Measurements from ENCODE around the gene PTGFR.
A peak's percentile ranks its signal among the peaks of the same experiment; 100 is the strongest.

Gene PTGFR, protein sequence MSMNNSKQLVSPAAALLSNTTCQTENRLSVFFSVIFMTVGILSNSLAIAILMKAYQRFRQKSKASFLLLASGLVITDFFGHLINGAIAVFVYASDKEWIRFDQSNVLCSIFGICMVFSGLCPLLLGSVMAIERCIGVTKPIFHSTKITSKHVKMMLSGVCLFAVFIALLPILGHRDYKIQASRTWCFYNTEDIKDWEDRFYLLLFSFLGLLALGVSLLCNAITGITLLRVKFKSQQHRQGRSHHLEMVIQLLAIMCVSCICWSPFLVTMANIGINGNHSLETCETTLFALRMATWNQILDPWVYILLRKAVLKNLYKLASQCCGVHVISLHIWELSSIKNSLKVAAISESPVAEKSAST

DNA sequence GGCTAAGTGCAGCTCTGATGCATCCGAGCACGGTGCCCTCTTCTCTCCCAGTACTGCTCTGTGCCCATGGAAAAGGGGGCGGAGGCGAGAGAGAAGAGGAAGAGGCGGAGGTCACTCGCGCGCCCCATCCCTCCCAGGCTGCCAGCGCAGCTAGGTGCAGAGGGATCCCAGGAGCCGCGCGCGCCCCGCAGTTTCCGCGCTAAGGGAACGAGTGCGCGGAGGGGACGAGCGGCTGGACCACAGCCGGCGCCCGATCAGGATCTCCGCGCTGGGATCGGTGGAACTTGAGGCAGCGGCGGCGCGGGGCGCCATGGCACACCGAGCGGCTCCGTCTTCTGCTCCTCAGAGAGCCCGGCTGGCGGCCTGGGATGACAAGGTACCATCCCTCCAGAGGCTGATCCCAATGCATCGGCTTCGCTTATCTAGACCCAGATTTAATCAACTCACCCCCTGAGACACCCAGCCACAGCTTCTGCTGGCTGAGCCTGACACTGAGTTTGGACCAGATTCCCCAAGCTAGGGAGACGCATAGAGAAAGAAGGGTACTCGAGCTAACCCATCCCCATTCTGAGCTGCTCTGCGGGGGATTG, at the start of gene PTGFR:
TSS of gene PTGFR (plus strand) at position 114 of the 590 bp plus-strand sequence. CDS start 1,770 bp downstream, outside the sequence.
- DNase-seq (ENCODE audit: low spot score) = no peak

DNA sequence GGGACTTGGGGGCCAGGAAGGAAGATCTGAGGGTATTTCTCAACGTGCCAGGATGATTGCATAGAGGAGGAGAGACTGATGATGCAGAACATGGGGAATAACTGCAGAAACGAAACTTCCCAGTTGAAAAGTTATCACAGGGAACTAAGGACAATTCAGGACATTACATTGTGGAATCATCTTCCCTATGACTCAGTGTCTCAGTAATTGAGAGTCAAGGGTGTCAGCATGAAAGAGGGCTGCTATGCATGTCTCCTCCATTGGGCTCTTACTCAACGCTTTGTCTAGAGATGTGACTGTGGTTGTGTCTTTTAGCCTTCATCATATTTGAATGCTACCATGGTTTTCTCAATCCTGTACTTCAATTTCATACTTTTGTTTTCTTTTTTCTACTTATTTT, 48.9 kb upstream of the PTGFR start:
- no peak for DNase-seq (ENCODE audit: low spot score)

DNA sequence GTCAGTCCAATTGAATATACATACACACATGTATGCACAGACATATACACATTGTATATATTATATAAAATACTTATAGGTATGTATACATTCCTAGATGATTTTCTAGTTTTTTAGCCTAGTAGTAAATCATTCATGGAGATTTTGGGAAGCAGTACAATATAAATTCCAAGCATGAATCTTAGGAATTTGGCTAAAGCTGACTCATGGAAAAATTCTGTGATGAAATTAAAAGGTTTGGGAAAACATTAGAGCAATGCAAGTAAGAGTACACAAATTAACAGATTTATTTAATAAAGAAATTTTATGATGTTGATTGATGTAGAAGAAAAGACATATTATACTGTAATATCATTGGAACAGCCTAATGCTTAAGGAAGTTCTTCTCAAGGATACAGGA, 43.7 kb upstream of the PTGFR start:
- no peak for DNase-seq (ENCODE audit: low spot score)

DNA sequence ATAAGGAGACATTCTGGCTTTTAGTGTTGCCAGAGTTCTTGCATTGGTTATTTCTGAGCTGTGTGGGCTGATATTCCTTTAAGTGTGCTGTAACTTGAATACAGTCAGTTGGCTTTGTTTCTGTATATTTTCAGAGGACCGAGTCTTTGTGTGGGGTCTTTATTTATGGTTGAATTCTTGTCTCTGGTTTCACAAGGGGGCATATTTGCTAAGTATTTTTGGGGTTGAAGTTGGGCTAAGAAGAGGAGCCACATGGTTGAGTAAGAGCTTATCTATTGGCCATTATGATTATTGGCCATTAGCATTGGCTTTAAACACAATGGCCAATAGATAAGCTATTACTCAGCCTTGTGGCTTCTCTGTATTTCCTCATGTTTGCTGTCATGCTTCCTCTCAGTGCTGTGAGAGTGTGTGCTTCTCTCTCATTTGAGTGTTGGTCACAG, 26.3 kb upstream of the PTGFR start:
- DNase-seq (ENCODE audit: low spot score) = no peak

DNA sequence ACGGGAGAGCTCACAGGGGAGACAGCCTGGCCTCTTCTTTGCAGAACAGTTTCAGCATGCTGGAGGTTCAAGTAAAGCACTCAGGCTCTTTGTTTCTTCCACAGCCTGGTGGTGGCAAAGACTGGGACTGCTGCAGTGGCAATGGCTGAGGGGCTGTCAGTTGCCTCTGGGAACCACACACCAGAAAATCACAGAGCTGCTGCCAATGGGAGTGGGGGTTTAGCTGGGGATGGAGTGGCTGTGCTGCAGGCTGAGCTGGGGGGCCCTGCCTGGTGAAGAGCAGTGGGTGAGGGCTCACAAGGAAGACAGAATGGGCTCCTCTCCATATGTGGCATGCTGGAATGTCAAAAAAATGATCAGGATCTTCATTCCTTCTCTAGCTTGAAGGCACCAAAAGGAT, 25.6 kb upstream of the PTGFR start:
- DNase-seq (ENCODE audit: low spot score) = no peak

DNA sequence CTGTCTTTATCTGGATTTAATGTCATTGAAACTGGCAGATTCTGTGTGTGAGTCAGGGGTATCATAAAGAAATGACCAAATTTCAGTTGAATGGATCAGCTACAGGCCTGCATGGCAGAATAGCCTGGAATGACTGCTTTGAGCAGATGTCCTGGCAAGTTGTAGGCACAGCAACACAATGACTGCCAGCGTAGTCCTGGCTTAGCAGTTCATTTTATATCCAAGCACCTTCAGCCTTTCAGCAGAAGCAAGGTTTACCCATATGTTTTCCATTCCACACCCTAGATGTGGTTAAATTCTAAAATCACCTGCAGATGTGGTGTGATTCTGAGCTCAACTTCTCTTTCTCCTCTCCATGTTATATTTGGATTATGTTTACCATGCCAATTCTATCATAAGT, 22.3 kb upstream of the PTGFR start:
- DNase-seq (ENCODE audit: low spot score) = no peak

DNA sequence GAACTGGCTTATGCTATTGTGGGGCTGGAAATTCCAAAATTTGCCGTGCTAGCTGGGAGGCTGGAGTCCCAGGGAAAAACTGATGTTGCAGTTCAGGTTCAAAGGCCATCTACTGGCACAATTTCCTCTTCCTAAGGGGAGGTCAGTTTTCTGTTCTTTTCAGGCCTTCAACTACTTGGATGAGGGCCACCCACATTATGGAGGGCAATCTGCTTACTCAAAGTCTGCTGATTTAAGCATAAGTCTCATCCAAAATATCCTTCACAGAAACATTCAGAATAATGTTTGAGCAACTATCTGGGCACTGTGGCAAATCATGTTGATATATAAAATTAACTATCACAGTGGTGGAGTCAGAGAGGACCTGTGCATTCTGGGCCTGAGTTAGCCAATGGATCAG, 21.2 kb upstream of the PTGFR start:
- DNase-seq (ENCODE audit: low spot score) = no peak

DNA sequence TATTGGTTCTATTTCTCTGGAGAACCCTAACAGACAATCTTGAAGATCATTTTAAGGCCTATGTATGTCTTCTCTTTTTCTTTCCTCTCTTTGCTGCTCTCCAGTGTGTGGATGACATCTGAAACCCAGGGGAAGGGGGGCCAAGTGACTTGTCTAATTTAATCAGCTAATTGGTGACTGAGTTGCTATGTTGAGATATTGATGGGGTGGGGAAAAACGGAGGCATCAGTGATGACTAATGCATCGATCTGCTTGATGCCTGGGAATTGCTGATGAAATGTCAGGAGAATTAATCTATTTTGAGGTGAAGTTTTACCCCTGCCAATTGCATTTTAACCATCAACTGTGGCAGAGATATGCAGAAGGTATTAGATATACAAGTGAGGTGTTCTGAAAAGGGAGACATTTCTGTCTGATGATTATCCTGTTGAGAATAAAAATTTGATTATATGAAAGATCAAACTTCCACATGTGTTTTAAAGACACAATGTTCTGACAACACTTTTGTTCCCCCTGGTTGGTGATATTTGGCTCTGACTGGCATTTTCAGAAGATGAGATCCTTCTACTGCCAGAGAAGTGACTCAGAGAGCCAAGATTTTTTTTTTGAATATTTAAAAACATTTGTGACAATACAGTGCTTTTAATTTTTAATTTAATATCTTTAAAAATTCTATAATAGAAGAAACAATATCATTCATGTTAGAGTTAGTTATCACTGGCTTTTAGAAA, 18.7 kb upstream of the PTGFR start:
- DNase-seq (ENCODE audit: low spot score) = no peak

DNA sequence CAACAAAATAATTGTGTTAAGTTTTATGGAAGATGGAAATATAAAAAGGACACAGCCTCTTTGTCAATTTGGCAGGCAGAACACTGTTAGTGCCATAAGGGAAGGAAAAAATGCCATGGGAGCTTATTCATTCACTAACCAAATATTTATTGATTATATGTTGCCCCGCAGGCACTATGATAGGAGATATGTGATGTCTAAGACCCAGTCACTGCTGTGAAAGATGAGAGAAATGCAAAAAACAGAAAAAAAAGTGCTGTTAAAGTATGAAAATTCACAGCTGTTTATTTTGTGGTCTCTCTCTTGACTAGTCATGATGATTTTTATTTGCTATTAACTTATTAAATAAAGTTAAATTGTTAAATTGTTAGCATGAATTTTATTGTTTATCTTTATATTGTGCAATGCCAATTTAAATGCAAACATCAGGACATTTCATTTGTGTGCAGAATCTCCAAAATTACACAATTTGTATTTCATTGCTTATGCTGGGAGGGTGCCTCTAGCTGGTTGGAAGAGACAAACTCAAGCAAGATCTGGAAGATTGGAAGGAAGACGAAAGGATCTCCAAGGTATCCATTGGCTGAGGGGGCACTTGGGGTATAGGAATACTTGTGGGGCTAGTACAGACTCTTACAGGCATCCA, 17.8 kb upstream of the PTGFR start:
- DNase-seq (ENCODE audit: low spot score) = no peak

DNA sequence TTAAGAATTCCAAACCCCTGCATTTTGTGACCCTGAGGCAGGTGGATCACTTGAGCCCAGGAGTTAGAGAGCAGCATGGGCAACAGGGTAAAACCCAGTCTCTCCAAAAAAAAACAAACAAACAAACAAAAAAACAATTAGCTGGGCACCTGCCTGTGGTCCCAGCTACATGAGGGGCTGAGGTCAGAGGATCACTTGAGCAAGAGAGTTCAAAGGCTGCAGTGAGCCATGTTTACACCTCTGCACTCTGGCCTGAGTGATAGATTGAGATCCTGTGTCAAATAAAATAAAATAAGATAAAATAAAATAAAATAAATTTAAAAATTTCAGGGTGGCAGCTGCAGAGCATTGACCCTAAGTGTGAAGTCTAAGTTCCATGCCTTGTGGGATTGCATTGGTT, 16.7 kb upstream of the PTGFR start:
- DNase-seq (ENCODE audit: low spot score) = no peak

DNA sequence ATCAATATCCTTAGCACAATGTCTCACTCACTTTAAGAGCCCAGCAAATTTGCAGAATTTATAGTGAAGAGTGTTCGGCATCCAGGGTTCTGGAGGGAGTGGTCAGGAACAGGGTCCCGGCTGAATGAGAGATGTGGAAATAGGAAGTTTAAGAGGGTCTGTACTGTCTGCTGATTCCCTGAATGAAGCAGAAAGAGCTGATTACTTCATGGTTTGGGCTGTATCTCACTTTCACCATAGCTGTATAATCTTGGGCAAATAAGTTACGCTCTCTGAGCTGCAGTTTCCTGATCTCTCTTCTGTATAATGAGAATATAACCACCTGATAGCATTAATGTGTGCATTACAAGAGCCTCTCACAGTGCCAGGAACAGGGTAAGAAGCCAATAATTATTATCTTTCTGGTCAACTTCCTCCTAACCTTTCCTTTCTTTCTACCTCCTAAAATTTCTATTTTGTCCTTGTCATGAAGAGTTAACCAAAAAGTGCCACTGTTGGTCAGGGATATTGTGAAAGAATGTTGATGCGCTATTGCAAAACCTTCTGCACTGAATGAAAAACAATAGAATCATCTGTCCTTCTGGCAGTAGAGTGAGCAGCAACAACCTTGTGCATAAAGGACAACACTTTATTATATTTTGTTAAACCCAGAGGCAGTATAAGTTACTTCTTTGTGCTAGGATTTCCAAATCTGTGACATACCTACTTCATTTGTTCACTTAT, 14.7 kb upstream of the PTGFR start:
- DNase-seq (ENCODE audit: low spot score) = no peak

DNA sequence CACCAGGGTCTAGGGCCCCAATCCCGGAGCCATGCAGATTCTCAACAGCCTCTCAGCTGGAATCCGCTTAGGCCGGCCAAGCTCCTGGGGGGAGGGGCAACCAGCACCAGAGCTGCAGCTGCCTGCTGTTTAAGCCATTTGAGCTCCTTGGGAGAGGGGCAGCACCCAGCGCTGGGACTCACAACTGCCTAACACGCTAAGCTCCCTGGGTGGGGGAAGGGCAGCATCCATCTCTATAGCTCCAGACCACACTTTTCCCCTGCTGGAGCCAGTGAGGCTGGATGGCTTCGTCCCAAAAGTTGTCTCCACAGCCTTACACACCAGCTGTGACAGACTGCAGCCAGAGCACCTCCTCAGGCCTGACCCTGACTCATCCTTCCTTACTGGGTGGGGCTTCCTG, 6.9 kb upstream of the PTGFR start:
- no peak for DNase-seq (ENCODE audit: low spot score)

DNA sequence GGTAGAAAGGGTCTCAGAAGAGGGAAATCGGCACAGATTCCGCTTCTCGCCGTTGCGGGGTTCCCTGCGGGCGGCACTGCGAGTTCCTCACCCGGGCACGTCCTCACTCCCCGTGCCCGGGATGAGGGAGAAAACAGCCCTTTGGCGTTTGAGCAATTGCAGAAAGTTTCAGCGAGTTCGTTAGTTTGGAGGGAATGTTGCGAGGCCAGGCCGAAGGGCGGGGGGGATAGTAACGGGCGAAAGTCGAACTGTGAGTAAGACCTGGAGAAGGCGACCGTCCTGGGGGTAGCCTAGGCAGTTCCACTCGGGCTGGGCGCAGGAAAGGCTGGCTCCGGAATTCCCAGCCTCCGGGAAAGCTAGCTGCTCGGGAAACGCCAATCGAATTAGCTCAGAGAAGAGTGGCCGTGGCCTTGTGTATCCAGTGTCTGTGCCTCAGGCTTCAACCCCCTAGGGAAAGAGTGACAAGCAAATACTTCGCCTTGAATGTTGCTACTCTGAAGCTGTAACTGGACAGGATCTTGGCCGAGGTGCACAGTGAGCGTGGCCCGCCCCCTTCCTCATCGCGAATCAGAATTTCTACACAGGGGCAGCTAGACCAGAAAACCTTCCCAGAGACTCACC, 787 bp downstream of the PTGFR start:
- DNase-seq (ENCODE audit: low spot score) = peak; percentile 14

DNA sequence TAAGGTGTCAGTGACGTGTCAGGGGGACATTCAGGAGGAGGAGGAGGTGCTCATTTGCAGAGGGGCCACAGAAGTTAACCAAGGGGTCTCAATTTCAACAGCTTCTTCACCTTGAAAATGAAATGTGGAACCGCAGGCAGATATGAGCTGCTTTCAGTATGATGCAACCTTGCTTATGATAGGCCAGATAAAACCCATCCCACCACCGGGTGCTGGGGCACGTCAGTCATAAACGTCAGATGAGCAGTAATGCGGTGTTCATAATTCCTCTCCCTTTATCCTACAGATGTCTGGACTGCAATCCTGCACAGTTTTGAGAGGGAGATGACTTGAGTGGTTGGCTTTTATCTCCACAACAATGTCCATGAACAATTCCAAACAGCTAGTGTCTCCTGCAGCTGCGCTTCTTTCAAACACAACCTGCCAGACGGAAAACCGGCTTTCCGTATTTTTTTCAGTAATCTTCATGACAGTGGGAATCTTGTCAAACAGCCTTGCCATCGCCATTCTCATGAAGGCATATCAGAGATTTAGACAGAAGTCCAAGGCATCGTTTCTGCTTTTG, 1.7 kb downstream of the PTGFR start:
- DNase-seq (ENCODE audit: low spot score) = no peak

DNA sequence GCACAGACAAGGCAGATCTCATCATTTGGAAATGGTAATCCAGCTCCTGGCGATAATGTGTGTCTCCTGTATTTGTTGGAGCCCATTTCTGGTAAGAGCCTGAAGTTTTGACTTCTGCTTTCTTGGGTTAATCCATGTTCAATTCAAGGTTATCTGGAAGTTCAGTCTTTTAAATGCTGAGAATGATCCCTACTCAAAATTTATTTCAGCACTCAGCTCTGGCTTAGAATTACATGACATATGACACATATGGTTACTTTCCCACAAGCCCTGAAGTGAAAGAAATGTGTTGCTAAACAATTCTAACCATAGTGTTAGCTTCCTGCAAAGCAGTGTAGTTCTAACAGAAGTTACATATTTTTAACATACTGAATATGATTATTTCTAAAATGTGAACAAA, 2.7 kb downstream of the PTGFR start:
- no peak for DNase-seq (ENCODE audit: low spot score)

DNA sequence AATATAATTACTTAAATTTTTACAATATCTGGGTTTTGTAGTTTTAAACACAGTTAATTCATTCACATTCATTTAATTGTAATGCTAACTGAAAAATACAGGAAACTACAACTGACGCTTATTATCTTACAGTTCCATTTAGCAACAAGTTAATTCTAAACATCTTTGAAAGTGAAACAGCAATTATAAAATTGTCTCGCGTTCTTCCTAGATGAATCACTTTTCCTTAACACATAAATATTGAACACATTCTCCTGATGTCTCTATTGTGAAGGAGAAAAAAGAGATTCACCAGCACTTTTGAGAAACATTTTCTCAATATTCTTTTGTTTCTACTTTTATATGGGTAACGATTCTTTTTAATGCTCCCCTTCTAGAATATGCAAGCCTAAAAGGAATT, 6.4 kb downstream of the PTGFR start:
- DNase-seq (ENCODE audit: low spot score) = no peak

DNA sequence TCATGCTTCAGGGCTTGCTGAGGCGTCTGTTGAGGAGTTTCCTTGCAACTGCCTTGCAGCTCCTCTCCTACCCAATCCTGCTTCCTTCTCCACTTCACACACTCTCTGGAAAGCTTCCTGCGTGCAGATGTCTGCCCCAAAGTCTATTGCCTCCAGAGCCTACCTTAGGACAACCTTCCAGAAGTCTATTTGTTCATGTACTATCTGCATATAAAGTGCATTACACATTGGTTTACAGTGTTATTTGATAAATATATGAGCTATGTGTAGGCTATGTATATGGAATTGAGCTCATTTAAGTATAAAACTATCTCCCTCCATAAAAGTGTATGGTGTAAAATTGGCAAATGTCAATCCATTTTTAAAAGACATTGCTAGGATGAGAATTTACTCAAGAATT, 9.8 kb downstream of the PTGFR start:
- no peak for DNase-seq (ENCODE audit: low spot score)

DNA sequence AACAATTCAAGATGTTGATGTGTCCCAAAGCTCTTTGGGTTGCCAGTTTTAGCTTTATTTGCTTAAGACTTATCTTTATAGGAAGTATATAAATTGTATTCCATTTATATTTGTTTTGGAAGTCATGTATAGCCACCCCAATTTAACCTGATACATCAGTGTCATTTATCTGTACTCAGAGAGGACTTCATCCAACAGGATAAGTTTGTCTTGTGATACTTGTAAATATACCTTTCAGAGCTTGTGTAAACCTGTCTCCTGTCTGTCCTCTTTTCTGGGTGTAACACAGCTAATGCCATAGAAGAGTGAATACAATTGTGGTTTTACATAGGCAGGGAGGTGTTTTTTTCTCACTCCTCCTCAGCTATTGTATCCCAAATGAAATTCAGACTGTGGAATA, 10.4 kb downstream of the PTGFR start:
- no peak for DNase-seq (ENCODE audit: low spot score)

DNA sequence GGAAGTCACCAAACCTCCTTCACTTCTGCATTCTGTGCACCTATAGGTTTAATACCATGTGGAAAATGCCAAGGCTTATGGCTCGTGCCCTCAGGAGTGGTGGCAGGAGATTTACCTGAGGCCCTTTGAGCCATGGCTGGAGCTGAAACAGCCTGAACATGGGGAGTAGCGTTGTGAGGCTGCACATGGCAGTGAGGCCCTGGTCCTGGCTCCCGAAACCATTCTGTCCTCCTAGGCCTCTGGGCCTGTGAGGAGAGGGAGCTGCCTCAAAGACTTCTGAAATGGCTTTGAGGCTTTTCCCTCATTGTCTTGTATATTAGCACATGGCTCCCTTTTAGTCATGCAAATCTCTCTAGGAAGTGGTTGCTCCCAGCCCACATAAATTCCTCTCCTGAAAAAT, 20.6 kb downstream of the PTGFR start:
- DNase-seq (ENCODE audit: low spot score) = no peak

DNA sequence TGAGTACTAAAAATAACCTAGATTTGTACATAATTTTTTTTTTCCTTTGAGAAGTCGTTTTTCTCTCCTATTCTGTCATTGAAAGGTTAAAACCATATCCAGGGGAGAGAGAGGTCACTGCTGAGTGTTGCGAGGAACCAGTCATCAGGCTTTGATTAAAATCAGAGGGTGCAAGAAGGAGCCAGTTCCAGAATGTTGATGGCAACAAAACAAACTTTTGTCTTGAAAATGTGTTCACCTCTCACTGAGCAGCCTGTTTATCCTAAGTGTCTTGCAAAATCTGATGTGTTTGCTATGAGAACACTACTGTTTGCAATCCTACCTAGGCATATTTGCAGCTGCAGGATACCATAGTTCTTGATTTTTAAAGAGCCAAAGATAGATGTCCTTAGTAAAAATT, 25.9 kb downstream of the PTGFR start:
- DNase-seq (ENCODE audit: low spot score) = no peak

DNA sequence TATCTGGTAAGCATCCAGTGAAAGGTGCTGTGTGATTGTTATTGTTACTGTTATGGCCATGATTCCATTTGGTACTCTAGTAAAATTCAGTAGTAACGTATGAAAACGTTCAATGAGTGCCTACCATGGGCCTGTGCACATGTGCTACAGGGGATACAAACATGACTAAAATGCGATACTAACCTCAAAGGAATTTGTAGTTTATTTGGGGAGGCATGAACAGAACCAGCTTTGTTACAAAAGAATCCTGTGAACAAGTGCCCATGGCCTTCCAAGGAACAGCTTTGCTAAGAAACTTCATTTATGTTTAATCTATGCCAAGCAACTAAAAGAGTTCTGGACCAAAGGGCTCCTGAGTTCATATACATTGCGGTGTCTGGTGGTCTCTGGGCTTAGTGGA, 28.7 kb downstream of the PTGFR start:
- no peak for DNase-seq (ENCODE audit: low spot score)
